ENCODE measurements around the gene MICAL3.
"Not testable (repeated sequence)": the region's sequence is repeated elsewhere in the genome, so short reads cannot be mapped to it uniquely, and the experiment has no call there.

MICAL3 gene

GRCh38 chr22:18024276-18024939 is at the start of gene MICAL3:
Gene MICAL3, minus strand, starts transcription at chr22:18024561. Its CDS starts 117,749 bp downstream, at chr22:17906812.
- peak; percentile 64 for DNase-seq

- not testable (repeated sequence) for DNase-seq
These were observed 49.6 kb upstream of the MICAL3 start for GRCh38 chr22:18073927-18074326.

- DNase-seq: no peak
These were observed 49.1 kb upstream of the MICAL3 start for GRCh38 chr22:18073467-18073866.

GRCh38 chr22:18071968-18072310 is 47.6 kb upstream of the MICAL3 start:
- DNase-seq: no peak

GRCh38 chr22:18071307-18071967 is 47.1 kb upstream of the MICAL3 start:
- not testable (repeated sequence) for DNase-seq

GRCh38 chr22:18070556-18071306 is 46.4 kb upstream of the MICAL3 start:
- DNase-seq: no peak

GRCh38 chr22:18070041-18070440 is 45.7 kb upstream of the MICAL3 start:
- no peak for DNase-seq

GRCh38 chr22:18069041-18069440 is 44.7 kb upstream of the MICAL3 start:
- DNase-seq: no peak

- no peak for DNase-seq
These were observed 44.1 kb upstream of the MICAL3 start for GRCh38 chr22:18068381-18068988.

- no peak for DNase-seq
These were observed 43.4 kb upstream of the MICAL3 start for GRCh38 chr22:18067548-18068341.

- no peak for DNase-seq
These were observed 42.8 kb upstream of the MICAL3 start for GRCh38 chr22:18067121-18067520.

GRCh38 chr22:18066181-18066859 is 42.0 kb upstream of the MICAL3 start:
- DNase-seq: no peak

- DNase-seq: no peak
These were observed 40.9 kb upstream of the MICAL3 start for GRCh38 chr22:18065256-18065655.

GRCh38 chr22:18064636-18065035 is 40.3 kb upstream of the MICAL3 start:
- no peak for DNase-seq

GRCh38 chr22:18063715-18064114 is 39.4 kb upstream of the MICAL3 start:
- not testable (repeated sequence) for DNase-seq

- DNase-seq: no peak
These were observed 38.9 kb upstream of the MICAL3 start for GRCh38 chr22:18063306-18063705.

GRCh38 chr22:18062421-18062820 is 38.1 kb upstream of the MICAL3 start:
- DNase-seq: no peak

GRCh38 chr22:18060646-18061620 is 36.6 kb upstream of the MICAL3 start:
- DNase-seq: no peak

- DNase-seq: no peak
These were observed 35.6 kb upstream of the MICAL3 start for GRCh38 chr22:18059991-18060390.

- DNase-seq: no peak
These were observed 35.1 kb upstream of the MICAL3 start for GRCh38 chr22:18059473-18059872.

GRCh38 chr22:18059094-18059417 is 34.7 kb upstream of the MICAL3 start:
- DNase-seq: no peak
